Gastrocnemius medialis (tissue), 4 donors: ENCODE data around the gene MT1A. TPM values are rescaled to one million over a fixed set of nuclear protein-coding genes. Genes with fewer than 3 reads are reported as not detected.
"Not testable (repeated sequence)": the region's sequence is repeated elsewhere in the genome, so short reads cannot be mapped to it uniquely, and the experiment has no call there.

Experiments used
- ATAC-seq, 2 donors: fragments of 150-250 bp; one replicate each; pipeline ENCODE4 v1.9.1; 2016
- DNase-seq, 2 donors: peaks; one replicate each; pipeline ENCODE4 v3.0.0-alpha.2; 2019
- H3K27ac ChIP-seq, 4 donors: fragments of 200-600 bp; sonication (generic); 1 replicate in 1 of 4; 2 replicates in 3 of 4; pipeline ENCODE4 v1.5.1; 2016 to 2018; ENCODE audit warnings: mild to moderate bottlenecking in 2 of 4, moderate library complexity in 1 of 4
- H3K27me3 ChIP-seq, 3 donors: fragments of 200-600 bp; sonication (generic) in 2 of 3; 1 replicate in 1 of 3; 2 replicates in 2 of 3; pipeline versions ENCODE4 v1.5.1 to v1.6.0; 2016 to 2019; ENCODE audit warnings: mild to moderate bottlenecking in 1 of 3, moderate library complexity in 1 of 3
- H3K36me3 ChIP-seq, 2 donors: fragments of 200-600 bp; sonication (generic) in 1 of 2; one replicate each; pipeline ENCODE4 v1.5.1; 2017 to 2018
- H3K4me1 ChIP-seq, 2 donors: fragments of 200-600 bp; sonication (generic) in 1 of 2; one replicate each; pipeline ENCODE4 v1.5.1; 2016 to 2017; ENCODE audit warnings: mild to moderate bottlenecking in 2 of 2
- H3K4me3 ChIP-seq, 4 donors: fragments of 200-600 bp; sonication (generic) in 3 of 4; 1 replicate in 1 of 4; 2 replicates in 3 of 4; pipeline ENCODE4 v1.5.1; 2016 to 2019; ENCODE audit warnings: mild to moderate bottlenecking in 2 of 4
- H3K9me3 ChIP-seq, 3 donors: fragments of 200-600 bp; sonication (generic) in 2 of 3; 1 replicate in 1 of 3; 2 replicates in 2 of 3; pipeline ENCODE4 v1.5.1; 2016 to 2019
- CTCF ChIP-seq, 5 experiments: fragments of 450-650 bp in 3 of 5; fragments of 200-600 bp in 2 of 5; sonication (generic) in 2 of 5; IDR thresholded peaks in 4 of 5; conservative IDR thresholded peaks in 1 of 5; 1 replicate in 4 of 5; 2 replicates in 1 of 5; pipeline ENCODE4 v1.5.1; 2016 to 2019; ENCODE audit warnings: antibody characterized with exemption in 5 of 5, mild to moderate bottlenecking in 3 of 5, moderate library complexity in 3 of 5
- POLR2A ChIP-seq, 2 donors: fragments of 450-650 bp; IDR thresholded peaks; one replicate each; pipeline ENCODE4 v1.6.1; 2017; ENCODE audit warnings: antibody characterized with exemption in 2 of 2, mild to moderate bottlenecking in 2 of 2, moderate library complexity in 2 of 2
- in situ Hi-C, 4 donors: fragments of 200-750 bp; cut with MboI; loops; one replicate each; pipeline versions ENCODE4 v1.15.0 to v1.8.0; 2017; ENCODE audit warnings: low sequenced_read_pairs in 4 of 4
- intact Hi-C: fragments of 100-400 bp; cut with DNase I; formaldehyde crosslinking; loops from one replicate; pipeline ENCODE4 v1.15.1; 2023; ENCODE audit warnings: low total_unique reads
- total RNA-seq, 4 donors: library from RNA; depleted of rRNA; stranded (reverse); fragments of >200 nt; gene quantifications; one replicate each; pipeline versions ENCODE4 v1.1.0 to v1.2.3, GENCODE V29; 2016

MT1A gene
- total RNA-seq, 4 donors from 2014 or later, result 17.3 to 34.9 (median 20.2) TPM; not detected in 1

- ATAC-seq (no peak), DNase-seq (no peak)
- Histone ChIP-seq H3K27me3 (peaks cover 11 to 35% (median 31%) of the 10 kb centered on the region in 3 donors), H3K4me1 (peaks cover 0 to 11% of the 10 kb centered on the region in 2 donors), H3K9me3 (no peaks in the 10 kb centered on the region), H3K36me3 (no peaks in the 10 kb centered on the region), H3K4me3 (no peak within 1 kb of the TSS), H3K27ac (no peak within 1 kb of the TSS)
- intact Hi-C loops, result no loop called here
- TF ChIP-seq CTCF (IDR thresholded peaks at IDR 0.05 in 4 of 5, conservative IDR thresholded peaks at IDR 0.05 in 1 of 5) (no peak), POLR2A (IDR thresholded peaks at IDR 0.05) (no peak)
- in situ Hi-C loops, result no loop called here
Observed at GRCh38 chr16:56669005-56669839, 30.8 kb downstream of the MT1A start, which contains the start of gene MT1H. TSS of gene MT1H (plus strand) at chr16:56669814. CDS start at chr16:56669885, 71 bp downstream.

- Histone ChIP-seq H3K36me3 (no peaks in the 10 kb centered on the region), H3K4me3 (no peak overlapping the region), H3K27ac (no peak overlapping the region), H3K27me3 (peaks cover 11 to 35% (median 31%) of the 10 kb centered on the region in 3 donors), H3K9me3 (no peaks in the 10 kb centered on the region), H3K4me1 (peaks cover 0 to 13% of the 10 kb centered on the region in 2 donors)
- in situ Hi-C loops (loop anchor here in 2 of 4 donors (5.0 kb wide), 1 partner anchor 37 kb away; no protein-coding TSS in a partner anchor), intact Hi-C loops (no loop called here)
- TF ChIP-seq POLR2A (IDR thresholded peaks at IDR 0.05) (no peak), CTCF (IDR thresholded peaks at IDR 0.05 in 4 of 5, conservative IDR thresholded peaks at IDR 0.05 in 1 of 5) (no peak)
- ATAC-seq (no peak), DNase-seq (no peak)
Observed at GRCh38 chr16:56669840-56670619, 31.6 kb downstream of the MT1A start.

- TF ChIP-seq CTCF (IDR thresholded peaks at IDR 0.05 in 4 of 5, conservative IDR thresholded peaks at IDR 0.05 in 1 of 5), result no peak
- H3K4me3 ChIP-seq, result no peak overlapping the region
- no peaks in the 10 kb centered on the region for H3K36me3 ChIP-seq
- no peak overlapping the region for H3K27ac ChIP-seq
- in situ Hi-C loops, result loop anchor here in 2 of 4 donors (5.0 kb wide), 1 partner anchor 37 kb away; no protein-coding TSS in a partner anchor
- intact Hi-C loops, result no loop called here
- H3K27me3 ChIP-seq, result peaks cover 12 to 38% (median 33%) of the 10 kb centered on the region in 3 donors
- ATAC-seq, result no peak
- H3K9me3 ChIP-seq, result no peaks in the 10 kb centered on the region
- peaks cover 0 to 13% of the 10 kb centered on the region in 2 donors for H3K4me1 ChIP-seq
- no peak for DNase-seq
Observed at GRCh38 chr16:56670620-56670934, 32.1 kb downstream of the MT1A start.

GRCh38 chr16:56671691-56672090 is 33.2 kb downstream of the MT1A start:
- H3K4me3 ChIP-seq, H3K36me3 ChIP-seq, intact Hi-C loops, H3K9me3 ChIP-seq, H3K27ac ChIP-seq, DNase-seq, ATAC-seq: not testable (repeated sequence)
- H3K27me3 ChIP-seq, result peaks cover 14 to 41% (median 41%) of the 10 kb centered on the region in 3 donors
- peaks cover 0 to 13% of the 10 kb centered on the region in 2 donors for H3K4me1 ChIP-seq
- in situ Hi-C loops, result loop anchor here in 2 of 4 donors (5.0 kb wide), 1 partner anchor 36 kb away; no protein-coding TSS in a partner anchor

GRCh38 chr16:56672171-56672570 is 33.7 kb downstream of the MT1A start:
- H3K4me3 ChIP-seq, intact Hi-C loops, ATAC-seq, DNase-seq, H3K27ac ChIP-seq, H3K36me3 ChIP-seq, H3K9me3 ChIP-seq: not testable (repeated sequence)
- in situ Hi-C loops, result loop anchor here in 2 of 4 donors (5.0 kb wide), 1 partner anchor 35 kb away; no protein-coding TSS in a partner anchor
- H3K27me3 ChIP-seq, result peaks cover 14 to 41% (median 36%) of the 10 kb centered on the region in 3 donors
- H3K4me1 ChIP-seq, result peaks cover 0 to 13% of the 10 kb centered on the region in 2 donors
